ENCODE results near the gene CYP4F12. TPM values are rescaled to one million over a fixed set of nuclear protein-coding genes. Genes with fewer than 3 reads are reported as not detected.
"Not testable (repeated sequence)": the region's sequence is repeated elsewhere in the genome, so short reads cannot be mapped to it uniquely, and the experiment has no call there.

CYP4F12 gene
- total RNA-seq, 1 donor = not detected

GRCh38 chr19:15675560-15675959 is 2.7 kb downstream of the CYP4F12 start:
- no peak for TF ChIP-seq CTCF (IDR thresholded peaks at IDR 0.05; ENCODE audit: insufficient read depth, low read depth, low read length)
- no peak for DNase-seq (ENCODE audit: low read depth)
- no peak overlapping the region for H3K4me3 ChIP-seq (ENCODE audit: low read depth, low read length)

GRCh38 chr19:15679089-15679488 is 6.2 kb downstream of the CYP4F12 start:
- TF ChIP-seq CTCF (IDR thresholded peaks at IDR 0.05; ENCODE audit: insufficient read depth, low read depth, low read length) = no peak
- DNase-seq (ENCODE audit: low read depth) = no peak
- H3K4me3 ChIP-seq (ENCODE audit: low read depth, low read length) = no peak overlapping the region

- H3K4me3 ChIP-seq (ENCODE audit: low read depth, low read length); DNase-seq (ENCODE audit: low read depth): not testable (repeated sequence)
Measured at GRCh38 chr19:15679865-15680264, 7.0 kb downstream of the CYP4F12 start.

- TF ChIP-seq CTCF (IDR thresholded peaks at IDR 0.05; ENCODE audit: insufficient read depth, low read depth, low read length) = no peak
- DNase-seq (ENCODE audit: low read depth) = no peak
- H3K4me3 ChIP-seq (ENCODE audit: low read depth, low read length) = no peak overlapping the region
Measured at GRCh38 chr19:15680478-15681322, 7.8 kb downstream of the CYP4F12 start.

GRCh38 chr19:15683411-15683810 is 10.5 kb downstream of the CYP4F12 start:
- no peak for DNase-seq (ENCODE audit: low read depth)
- no peak for TF ChIP-seq CTCF (IDR thresholded peaks at IDR 0.05; ENCODE audit: insufficient read depth, low read depth, low read length)
- H3K4me3 ChIP-seq (ENCODE audit: low read depth, low read length) = no peak overlapping the region

- no peak for DNase-seq (ENCODE audit: low read depth)
- TF ChIP-seq CTCF (IDR thresholded peaks at IDR 0.05; ENCODE audit: insufficient read depth, low read depth, low read length) = no peak
- H3K4me3 ChIP-seq (ENCODE audit: low read depth, low read length) = no peak overlapping the region
Measured at GRCh38 chr19:15684828-15685227, 11.9 kb downstream of the CYP4F12 start.

GRCh38 chr19:15696654-15697194 is 23.8 kb downstream of the CYP4F12 start:
- no peak for TF ChIP-seq CTCF (IDR thresholded peaks at IDR 0.05; ENCODE audit: insufficient read depth, low read depth, low read length)
- DNase-seq (ENCODE audit: low read depth) = no peak
- no peak overlapping the region for H3K4me3 ChIP-seq (ENCODE audit: low read depth, low read length)

Measured in fibroblast of villous mesenchyme (primary cell).